ENCODE data around the gene PUM2. TPM values are rescaled to one million over a fixed set of nuclear protein-coding genes. Genes with fewer than 3 reads are reported as not detected.
A peak's percentile ranks its signal among the peaks of the same experiment; 100 is the strongest.

PUM2 gene
- total and polyA plus RNA-seq, 2 of the 13 experiments (the other 11 are each of a cell fraction or from before 2014, with no cell fraction given), result 69.6 to 69.8 TPM

DNA sequence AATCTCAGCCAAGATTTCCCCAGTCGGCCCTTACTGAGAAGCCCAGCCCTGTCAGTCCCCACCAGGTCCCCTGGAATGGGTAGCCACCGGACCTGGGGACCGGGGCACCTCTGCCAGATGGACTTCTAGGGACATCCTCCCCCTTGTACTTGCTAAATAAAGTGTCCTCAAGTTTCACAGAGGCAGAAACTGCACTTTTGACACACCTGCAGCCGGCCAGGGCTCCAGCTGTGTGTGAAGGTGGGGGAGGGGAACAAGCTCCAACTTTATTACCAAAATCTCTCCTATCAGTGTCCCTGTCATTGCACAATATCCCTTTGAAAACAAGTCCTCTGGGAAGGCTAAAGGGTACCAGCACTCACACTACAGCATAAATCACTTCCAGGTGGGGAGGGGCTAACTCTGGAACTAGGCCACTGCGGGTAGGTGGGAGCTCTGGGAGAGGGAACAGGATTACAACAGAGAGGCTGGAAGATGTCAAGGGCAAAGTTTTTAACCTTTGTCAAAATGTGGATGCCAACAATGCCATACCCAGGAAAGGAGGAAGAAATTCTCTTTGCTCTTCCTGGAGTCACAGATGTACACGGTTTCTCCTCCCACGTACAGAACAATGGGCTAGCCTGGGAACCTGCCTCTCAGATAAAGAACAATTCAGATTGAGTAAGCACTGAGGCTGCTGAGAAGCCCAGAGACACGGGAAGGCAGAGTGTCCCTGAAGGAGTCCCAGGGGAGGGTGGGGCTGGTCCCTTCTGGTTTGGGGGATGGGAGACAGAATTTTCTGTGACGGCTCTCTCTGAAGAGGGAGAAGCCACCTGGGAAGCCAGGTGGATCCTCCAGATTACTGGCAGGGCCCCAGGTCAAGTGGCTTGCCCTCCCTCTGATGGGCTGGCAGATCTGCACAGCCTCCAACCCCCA is 136.7 kb downstream of the PUM2 start (continued):
- TF ChIP-seq, protein P1, sequence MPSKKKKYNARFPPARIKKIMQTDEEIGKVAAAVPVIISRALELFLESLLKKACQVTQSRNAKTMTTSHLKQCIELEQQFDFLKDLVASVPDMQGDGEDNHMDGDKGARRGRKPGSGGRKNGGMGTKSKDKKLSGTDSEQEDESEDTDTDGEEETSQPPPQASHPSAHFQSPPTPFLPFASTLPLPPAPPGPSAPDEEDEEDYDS (CRISPR knock-in tag; IDR thresholded peaks at IDR 0.05), result peak; percentile 27
- peak; percentile 87 for TF ChIP-seq ZEB1 (IDR thresholded peaks at IDR 0.05; ENCODE audit: insufficient replicate concordance, low read depth)
- TF ChIP-seq, protein P2, sequence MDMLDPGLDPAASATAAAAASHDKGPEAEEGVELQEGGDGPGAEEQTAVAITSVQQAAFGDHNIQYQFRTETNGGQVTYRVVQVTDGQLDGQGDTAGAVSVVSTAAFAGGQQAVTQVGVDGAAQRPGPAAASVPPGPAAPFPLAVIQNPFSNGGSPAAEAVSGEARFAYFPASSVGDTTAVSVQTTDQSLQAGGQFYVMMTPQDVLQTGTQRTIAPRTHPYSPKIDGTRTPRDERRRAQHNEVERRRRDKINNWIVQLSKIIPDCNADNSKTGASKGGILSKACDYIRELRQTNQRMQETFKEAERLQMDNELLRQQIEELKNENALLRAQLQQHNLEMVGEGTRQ (IDR thresholded peaks at IDR 0.05; ENCODE audit: low read depth, low read length), result no peak
- TF ChIP-seq, protein P2 (CRISPR knock-in tag; IDR thresholded peaks at IDR 0.05; ENCODE audit: borderline replicate concordance), result no peak
- TF ChIP-seq FOXJ3 (CRISPR knock-in tag; IDR thresholded peaks at IDR 0.05; ENCODE audit: borderline replicate concordance), result peak; percentile 66; the same call in 1 of the 2 replicates
- 0 out of 2 replicates have a peak, but pooled peaks have one; percentile 15 for TF ChIP-seq ZNF24 (IDR thresholded peaks at IDR 0.05)
- peak; percentile 77 for TF ChIP-seq SIX4 (CRISPR knock-in tag; IDR thresholded peaks at IDR 0.05)
- peak; percentile 59 for TF ChIP-seq THAP11 (CRISPR knock-in tag; IDR thresholded peaks at IDR 0.05)
- TF ChIP-seq HDAC2 (CRISPR knock-in tag; IDR thresholded peaks at IDR 0.05), result peak; percentile 91
- TF ChIP-seq, protein P3, sequence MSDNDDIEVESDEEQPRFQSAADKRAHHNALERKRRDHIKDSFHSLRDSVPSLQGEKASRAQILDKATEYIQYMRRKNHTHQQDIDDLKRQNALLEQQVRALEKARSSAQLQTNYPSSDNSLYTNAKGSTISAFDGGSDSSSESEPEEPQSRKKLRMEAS (IDR thresholded peaks at IDR 0.05), result peak; percentile 73; the same call in 1 of the 2 replicates
- TF ChIP-seq KAT8 (CRISPR knock-in tag; IDR thresholded peaks at IDR 0.05), result peak; percentile 59
- TF ChIP-seq, protein P4, sequence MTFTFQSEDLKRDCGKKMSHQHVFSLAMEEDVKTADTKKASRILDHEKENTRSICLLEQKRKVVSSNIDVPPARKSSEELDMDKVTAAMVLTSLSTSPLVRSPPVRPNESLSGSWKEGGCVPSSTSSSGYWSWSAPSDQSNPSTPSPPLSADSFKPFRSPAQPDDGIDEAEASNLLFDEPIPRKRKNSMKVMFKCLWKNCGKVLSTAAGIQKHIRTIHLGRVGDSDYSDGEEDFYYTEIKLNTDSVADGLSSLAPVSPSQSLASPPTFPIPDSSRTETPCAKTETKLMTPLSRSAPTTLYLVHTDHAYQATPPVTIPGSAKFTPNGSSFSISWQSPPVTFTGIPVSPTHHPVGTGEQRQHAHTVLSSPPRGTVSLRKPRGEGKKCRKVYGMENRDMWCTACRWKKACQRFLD (CRISPR knock-in tag; IDR thresholded peaks at IDR 0.05; ENCODE audit: borderline replicate concordance), result peak; percentile 49; the same call in 1 of the 2 replicates
- TF ChIP-seq, protein P5, sequence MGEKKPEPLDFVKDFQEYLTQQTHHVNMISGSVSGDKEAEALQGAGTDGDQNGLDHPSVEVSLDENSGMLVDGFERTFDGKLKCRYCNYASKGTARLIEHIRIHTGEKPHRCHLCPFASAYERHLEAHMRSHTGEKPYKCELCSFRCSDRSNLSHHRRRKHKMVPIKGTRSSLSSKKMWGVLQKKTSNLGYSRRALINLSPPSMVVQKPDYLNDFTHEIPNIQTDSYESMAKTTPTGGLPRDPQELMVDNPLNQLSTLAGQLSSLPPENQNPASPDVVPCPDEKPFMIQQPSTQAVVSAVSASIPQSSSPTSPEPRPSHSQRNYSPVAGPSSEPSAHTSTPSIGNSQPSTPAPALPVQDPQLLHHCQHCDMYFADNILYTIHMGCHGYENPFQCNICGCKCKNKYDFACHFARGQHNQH (CRISPR knock-in tag; IDR thresholded peaks at IDR 0.05), result 0 out of 2 replicates have a peak, but pooled peaks have one; percentile 61
- no peak for TF ChIP-seq ZNF768 (CRISPR knock-in tag; IDR thresholded peaks at IDR 0.05)
- no peak for TF ChIP-seq EHMT2 (IDR thresholded peaks at IDR 0.05; ENCODE audit: borderline replicate concordance, low read depth, low read length)
- peak; percentile 67 for TF ChIP-seq ZNF205 (CRISPR knock-in tag; IDR thresholded peaks at IDR 0.05)
- peak; percentile 85; the same call in 1 of the 2 replicates for TF ChIP-seq SIX1 (CRISPR knock-in tag; IDR thresholded peaks at IDR 0.05; ENCODE audit: borderline replicate concordance)
- TF ChIP-seq RARG (CRISPR knock-in tag; IDR thresholded peaks at IDR 0.05; ENCODE audit: low read depth), result no peak
- TF ChIP-seq GPN1 (CRISPR knock-in tag; IDR thresholded peaks at IDR 0.05; ENCODE audit: borderline replicate concordance), result no peak
- TF ChIP-seq SP2 (CRISPR knock-in tag; IDR thresholded peaks at IDR 0.05), result no peak
- TF ChIP-seq POGZ (CRISPR knock-in tag; IDR thresholded peaks at IDR 0.05), result peak; percentile 71; the same call in 1 of the 2 replicates
- TF ChIP-seq, protein P6, sequence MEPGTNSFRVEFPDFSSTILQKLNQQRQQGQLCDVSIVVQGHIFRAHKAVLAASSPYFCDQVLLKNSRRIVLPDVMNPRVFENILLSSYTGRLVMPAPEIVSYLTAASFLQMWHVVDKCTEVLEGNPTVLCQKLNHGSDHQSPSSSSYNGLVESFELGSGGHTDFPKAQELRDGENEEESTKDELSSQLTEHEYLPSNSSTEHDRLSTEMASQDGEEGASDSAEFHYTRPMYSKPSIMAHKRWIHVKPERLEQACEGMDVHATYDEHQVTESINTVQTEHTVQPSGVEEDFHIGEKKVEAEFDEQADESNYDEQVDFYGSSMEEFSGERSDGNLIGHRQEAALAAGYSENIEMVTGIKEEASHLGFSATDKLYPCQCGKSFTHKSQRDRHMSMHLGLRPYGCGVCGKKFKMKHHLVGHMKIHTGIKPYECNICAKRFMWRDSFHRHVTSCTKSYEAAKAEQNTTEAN (CRISPR knock-in tag; conservative IDR thresholded peaks at IDR 0.05), result peak; percentile 87
- peak; percentile 78 for TF ChIP-seq NCOR1 (IDR thresholded peaks at IDR 0.05; ENCODE audit: borderline replicate concordance, low read length)
